SK-N-SH (cell line): Measurements from ENCODE around the gene TFR2. TPM values are rescaled to one million over a fixed set of nuclear protein-coding genes. Genes with fewer than 3 reads are reported as not detected.
A peak's percentile ranks its signal among the peaks of the same experiment; 100 is the strongest.

ENCODE experiments used
- CTCF ChIA-PET: fragments of 300-600, 350-600 bp; formaldehyde crosslinking; extraction: SDS; loops from one replicate; lab custom pipeline; 2021; lab: Yijun Ruan, JAX
- POLR2A ChIA-PET: fragments of 350-600 bp; sonication (Branson Sonifier 250); formaldehyde crosslinking; extraction: SDS; loops from one replicate; lab custom pipeline; 2020; ENCODE audit warnings: antibody characterized with exemption, inconsistent platforms; lab: Yijun Ruan, JAX
- DNase-seq: peaks from one replicate; pipeline ENCODE4 v3.0.0; 2012
- H2AFZ ChIP-seq: fragments of 200-600 bp; sonication (generic); 2 replicates; pipeline ENCODE4 v1.8.1; 2016; ENCODE audit warnings: antibody characterized with exemption, mild to moderate bottlenecking, low read depth
- H3F3A ChIP-seq: fragments of 200-600 bp; sonication (generic); replicated peaks from 2 replicates; pipeline ENCODE3; 2016; ENCODE audit warnings: antibody characterized with exemption, mild to moderate bottlenecking; ENCODE audit not compliant: insufficient read depth
- H3K27ac ChIP-seq, 2 experiments: fragments of 200-500 bp in 1 of 2; fragments of 200-600 bp in 1 of 2; sonication (Bioruptor generic) in 1 of 2; sonication (generic), shearing (Covaris generic) in 1 of 2; 2 replicates each; pipeline versions ENCODE4 v1.5.1 to v1.6.1; 2014 to 2016; ENCODE audit warnings: low read depth in 2 of 2, inconsistent platforms in 1 of 2, low read length in 1 of 2, mild to moderate bottlenecking in 1 of 2, mixed read lengths in 1 of 2
- H3K27me3 ChIP-seq: fragments of 200-600 bp; sonication (generic), shearing (Covaris generic); 2 replicates; pipeline ENCODE4 v1.6.1; 2016; ENCODE audit warnings: mixed run types; ENCODE audit not compliant: insufficient read depth
- H3K36me3 ChIP-seq, 2 experiments: fragments of 200-500 bp in 1 of 2; fragments of 200-600 bp in 1 of 2; sonication (Bioruptor generic) in 1 of 2; sonication (generic) in 1 of 2; replicated peaks in 1 of 2; 2 replicates each; pipeline versions ENCODE3 to v1.5.1; 2014 to 2016; ENCODE audit warnings: low read length in 1 of 2, mild to moderate bottlenecking in 1 of 2; ENCODE audit not compliant: insufficient read depth in 2 of 2, control insufficient read depth in 1 of 2
- H3K4me1 ChIP-seq, 2 experiments: fragments of 200-500 bp in 1 of 2; fragments of 200-600 bp in 1 of 2; sonication (Bioruptor generic) in 1 of 2; sonication (generic), shearing (Covaris generic) in 1 of 2; 2 replicates each; pipeline versions ENCODE4 v1.5.1 to v1.6.1; 2014 to 2016; ENCODE audit warnings: low read depth in 1 of 2, low read length in 1 of 2, mixed run types in 1 of 2; ENCODE audit not compliant: insufficient read depth in 2 of 2, control insufficient read depth in 1 of 2
- H3K4me2 ChIP-seq: fragments of 200-600 bp; sonication (generic), shearing (Covaris generic); 2 replicates; pipeline ENCODE4 v1.6.1; 2017; ENCODE audit warnings: mixed run types
- H3K4me3 ChIP-seq, 2 experiments: fragments of 200-500 bp in 1 of 2; fragments of 200-600 bp in 1 of 2; sonication (Bioruptor generic) in 1 of 2; sonication (generic), shearing (Covaris generic) in 1 of 2; 2 replicates each; pipeline versions ENCODE4 v1.5.1 to v1.8.1; 2014 to 2016; ENCODE audit warnings: low read depth in 2 of 2, inconsistent platforms in 1 of 2, low read length in 1 of 2, mild to moderate bottlenecking in 1 of 2, mixed read lengths in 1 of 2, moderate library complexity in 1 of 2
- H3K79me2 ChIP-seq: fragments of 200-600 bp; sonication (generic); 2 replicates; pipeline ENCODE4 v1.8.1; 2017; ENCODE audit warnings: mild to moderate bottlenecking; ENCODE audit not compliant: insufficient read depth
- H3K9ac ChIP-seq: fragments of 200-600 bp; sonication (generic); 2 replicates; pipeline ENCODE4 v1.6.1; 2017; ENCODE audit warnings: mixed run types
- H3K9me2 ChIP-seq: fragments of 200-600 bp; sonication (generic); 2 replicates; pipeline ENCODE4 v1.6.1; 2017; ENCODE audit warnings: mixed run types
- H3K9me3 ChIP-seq: fragments of 200-600 bp; sonication (generic); 2 replicates; pipeline ENCODE4 v1.6.1; 2017; ENCODE audit warnings: mixed run types, mild to moderate bottlenecking, moderate library complexity
- H4K20me1 ChIP-seq: fragments of 200-600 bp; sonication (generic); 2 replicates; pipeline ENCODE4 v1.6.1; 2017; ENCODE audit warnings: mild to moderate bottlenecking, mixed run types; ENCODE audit not compliant: insufficient read depth
- CHD2 ChIP-seq: fragments of 150-350 bp; IDR thresholded peaks from 2 replicates; pipeline ENCODE4 v1.6.1; 2018; ENCODE audit warnings: low read length; ENCODE audit not compliant: partially characterized antibody
- EZH2phosphoT487 ChIP-seq: fragments of 200-600 bp; sonication (generic); IDR thresholded peaks from 2 replicates; pipeline ENCODE4 v1.6.1; 2017; ENCODE audit warnings: low read depth, mixed run types, mild to moderate bottlenecking, antibody characterized with exemption, moderate library complexity, borderline replicate concordance
- GABPA ChIP-seq: IDR thresholded peaks from 2 replicates; pipeline ENCODE4 v1.4.0; 2012; ENCODE audit warnings: low read depth, mild to moderate bottlenecking
- JUND ChIP-seq: IDR thresholded peaks from 2 replicates; pipeline ENCODE4 v1.4.0; 2012
- MEF2A ChIP-seq: IDR thresholded peaks from 2 replicates; pipeline ENCODE4 v1.4.0; 2012; ENCODE audit warnings: low read depth, borderline replicate concordance
- NFIC ChIP-seq: IDR thresholded peaks from 2 replicates; pipeline ENCODE4 v1.4.0; 2012; ENCODE audit warnings: borderline replicate concordance
- NRF1 ChIP-seq: IDR thresholded peaks from 2 replicates; pipeline ENCODE4 v1.6.1; 2012; ENCODE audit warnings: low read depth, mild to moderate bottlenecking, low read length
- POLR2AphosphoS5 ChIP-seq: IDR thresholded peaks from 2 replicates; pipeline ENCODE4 v1.6.1; 2012; ENCODE audit warnings: low read depth, low read length
- RAD21 ChIP-seq: IDR thresholded peaks from 2 replicates; pipeline ENCODE4 v1.6.1; 2012; ENCODE audit warnings: mild to moderate bottlenecking, low read length
- RCOR1 ChIP-seq: fragments of 150-350 bp; IDR thresholded peaks from 2 replicates; pipeline ENCODE4 v1.6.1; 2017; ENCODE audit warnings: antibody characterized with exemption, low read length
- TCF12 ChIP-seq: IDR thresholded peaks from 2 replicates; pipeline ENCODE4 v1.4.0; 2012
- WGBS: methylation state at CpG from one replicate; pipeline ENCODE4 v1.1.6; 2017; ENCODE audit warnings: low lambda C conversion rate; 5-methylcytosine and 5-hydroxymethylcytosine counted together
- polyA plus RNA-seq, 3 experiments: library from polyadenylated mRNA; depleted of rRNA; stranded (reverse); fragments of >200 nt; gene quantifications; 2 replicates each; pipeline ENCODE4 v1.2.3, GENCODE V29; 2012
- TF ChIP-seq, protein P1 (sequence below): IDR thresholded peaks from 2 replicates; pipeline ENCODE4 v1.4.0; 2012; ENCODE audit warnings: low read depth
- TF ChIP-seq, protein P2 (sequence below): fragments of 200-600 bp; sonication (generic); IDR thresholded peaks from 2 replicates; pipeline ENCODE4 v1.6.1; 2017; ENCODE audit warnings: antibody characterized with exemption, mild to moderate bottlenecking, moderate library complexity
- TF ChIP-seq, protein P3 (sequence below): IDR thresholded peaks from 2 replicates; pipeline ENCODE4 v1.6.1; 2012; ENCODE audit warnings: mild to moderate bottlenecking, low read depth, low read length, moderate library complexity
- TF ChIP-seq, protein P4 (sequence below): fragments of 150-350 bp; IDR thresholded peaks from 2 replicates; pipeline ENCODE4 v1.6.1; 2016; ENCODE audit warnings: mild to moderate bottlenecking, low read depth, low read length

Gene TFR2
- polyA plus RNA-seq, 1 of the 3 experiments (the other 2 are of a cell fraction), result 0.30 TPM

DNA sequence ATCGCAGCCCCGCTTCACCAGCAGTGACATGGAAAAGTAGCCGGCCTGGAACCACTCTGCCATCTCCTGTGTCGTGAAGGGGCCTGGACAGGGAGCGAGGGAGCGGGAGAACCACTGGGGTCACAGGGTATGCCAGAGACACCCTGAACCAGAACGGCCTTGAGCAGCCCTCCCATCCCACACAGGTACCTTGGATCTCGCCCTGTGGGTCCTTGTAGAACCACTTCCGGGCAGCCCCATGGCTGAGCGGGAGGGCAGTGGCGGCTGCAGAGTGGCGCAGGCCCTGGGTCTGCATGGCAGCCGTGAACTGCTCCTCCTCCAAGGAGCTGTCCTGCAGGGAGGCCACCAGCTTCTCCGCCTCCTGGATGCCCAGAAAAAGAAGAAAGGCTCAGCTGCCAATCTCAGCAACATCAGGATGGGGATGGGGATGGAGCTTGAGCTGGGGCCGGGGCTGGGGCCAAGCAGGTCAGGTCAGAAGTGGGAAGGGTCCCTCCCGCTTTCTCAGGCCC lies 43.2 kb upstream of the TFR2 start:
- H3K36me3 ChIP-seq, result peaks cover 25 to 97% of the 10 kb centered on the region in 2 experiments
- ChIA-PET CTCF (interaction anchor here (0.7 to 10.5 kb wide), 8 partner anchors 8 to 202 kb away, joined by 3 to 227 read pairs (median 5); partner anchors contain the start of genes GIGYF1, MOSPD3 and POP7), POLR2A (no interaction called here)
- peaks cover 0 to 5% of the 10 kb centered on the region in 2 experiments; a peak in 1 of 4 replicates for H3K4me1 ChIP-seq
- no peak overlapping the region for H2AFZ ChIP-seq
- H3K4me2 ChIP-seq, result no peak overlapping the region
- no peaks in the 10 kb centered on the region for H3K27me3 ChIP-seq
- peaks cover 19% of the 10 kb centered on the region for H3K79me2 ChIP-seq
- H3K9me3 ChIP-seq, result no peaks in the 10 kb centered on the region
- H3F3A ChIP-seq, result peaks cover 30% of the 10 kb centered on the region
- 95% methylated on average over 16 of the region's 16 CpGs for WGBS
- peaks cover 34% of the 10 kb centered on the region for H4K20me1 ChIP-seq
- no peak overlapping the region for H3K9ac ChIP-seq
- TF ChIP-seq GABPA (no peak), JUND (no peak), EZH2phosphoT487 (no peak), MEF2A (no peak), TCF12 (no peak)
- TF ChIP-seq, protein P1, sequence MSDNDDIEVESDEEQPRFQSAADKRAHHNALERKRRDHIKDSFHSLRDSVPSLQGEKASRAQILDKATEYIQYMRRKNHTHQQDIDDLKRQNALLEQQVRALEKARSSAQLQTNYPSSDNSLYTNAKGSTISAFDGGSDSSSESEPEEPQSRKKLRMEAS, result no peak
- TF ChIP-seq, protein P2, sequence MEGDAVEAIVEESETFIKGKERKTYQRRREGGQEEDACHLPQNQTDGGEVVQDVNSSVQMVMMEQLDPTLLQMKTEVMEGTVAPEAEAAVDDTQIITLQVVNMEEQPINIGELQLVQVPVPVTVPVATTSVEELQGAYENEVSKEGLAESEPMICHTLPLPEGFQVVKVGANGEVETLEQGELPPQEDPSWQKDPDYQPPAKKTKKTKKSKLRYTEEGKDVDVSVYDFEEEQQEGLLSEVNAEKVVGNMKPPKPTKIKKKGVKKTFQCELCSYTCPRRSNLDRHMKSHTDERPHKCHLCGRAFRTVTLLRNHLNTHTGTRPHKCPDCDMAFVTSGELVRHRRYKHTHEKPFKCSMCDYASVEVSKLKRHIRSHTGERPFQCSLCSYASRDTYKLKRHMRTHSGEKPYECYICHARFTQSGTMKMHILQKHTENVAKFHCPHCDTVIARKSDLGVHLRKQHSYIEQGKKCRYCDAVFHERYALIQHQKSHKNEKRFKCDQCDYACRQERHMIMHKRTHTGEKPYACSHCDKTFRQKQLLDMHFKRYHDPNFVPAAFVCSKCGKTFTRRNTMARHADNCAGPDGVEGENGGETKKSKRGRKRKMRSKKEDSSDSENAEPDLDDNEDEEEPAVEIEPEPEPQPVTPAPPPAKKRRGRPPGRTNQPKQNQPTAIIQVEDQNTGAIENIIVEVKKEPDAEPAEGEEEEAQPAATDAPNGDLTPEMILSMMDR, result no peak
- no peak overlapping the region for H3K4me3 ChIP-seq
- no peak for DNase-seq
- H3K27ac ChIP-seq, result no peak overlapping the region; a peak in 1 of 4 replicates
- H3K9me2 ChIP-seq, result no peaks in the 10 kb centered on the region

DNA sequence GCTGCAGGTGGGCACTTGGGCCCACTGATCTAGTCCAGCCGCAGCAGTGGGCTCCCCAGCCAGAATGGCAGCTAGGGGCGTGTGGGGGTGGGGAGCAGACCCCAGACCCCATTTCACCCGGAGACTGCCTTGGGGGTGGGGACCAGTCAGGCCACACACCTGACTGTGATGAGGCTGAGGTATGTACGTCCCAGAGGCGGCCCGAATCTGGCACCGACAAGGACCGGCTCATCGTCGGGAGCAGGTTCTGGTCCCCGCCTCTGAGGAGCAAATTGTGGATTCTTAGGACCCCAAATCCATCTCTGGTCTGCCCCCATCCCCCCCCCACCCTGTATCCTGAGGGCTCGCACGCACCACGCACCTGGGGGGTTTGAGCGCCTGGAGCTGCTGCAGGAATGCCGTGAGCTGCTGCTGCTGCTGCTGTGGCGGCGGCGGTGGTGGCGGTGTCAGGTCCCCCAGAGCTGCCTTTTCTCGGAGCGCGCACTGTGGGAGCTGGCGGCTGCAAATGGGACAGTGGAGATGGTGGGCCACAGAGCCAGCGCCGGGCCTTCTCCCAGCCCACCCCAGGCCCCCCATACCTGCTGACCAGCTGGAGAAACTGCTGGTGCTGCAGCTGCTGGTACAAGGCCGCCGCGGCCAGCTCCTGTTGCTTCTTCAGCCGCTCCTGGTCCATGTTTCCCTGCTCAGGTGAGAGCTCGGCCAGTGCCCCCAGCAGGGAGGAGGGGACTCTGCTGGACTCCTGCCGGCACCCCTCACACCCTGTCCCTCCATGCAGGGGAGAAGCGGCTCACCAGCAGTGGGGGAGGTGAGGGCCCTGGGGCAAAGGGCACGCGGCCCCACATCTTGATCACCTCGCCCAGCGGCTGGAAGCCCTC lies 42.5 kb upstream of the TFR2 start:
- peaks cover 34% of the 10 kb centered on the region for H4K20me1 ChIP-seq
- H3K79me2 ChIP-seq, result peaks cover 12% of the 10 kb centered on the region
- no peaks in the 10 kb centered on the region for H3K9me2 ChIP-seq
- WGBS, result 96% methylated on average over 29 of the region's 37 CpGs
- peak; percentile 44 for DNase-seq
- ChIA-PET CTCF (interaction anchor here (0.9 to 10.5 kb wide), 9 partner anchors 9 to 169 kb away, joined by 3 to 227 read pairs (median 5); partner anchors contain the start of genes GIGYF1, MOSPD3, POP7 and SLC12A9), POLR2A (interaction anchor here (0.7 to 1.8 kb wide), 4 partner anchors 9 to 105 kb away, joined by 3 to 9 read pairs (median 4); no protein-coding TSS in a partner anchor)
- H3K27me3 ChIP-seq, result no peaks in the 10 kb centered on the region
- TF ChIP-seq NFIC (no peak), NRF1 (no peak), CHD2 (no peak), EZH2phosphoT487 (no peak), TCF12 (no peak), RCOR1 (no peak), POLR2AphosphoS5 (no peak), RAD21 (no peak)
- TF ChIP-seq, protein P3, sequence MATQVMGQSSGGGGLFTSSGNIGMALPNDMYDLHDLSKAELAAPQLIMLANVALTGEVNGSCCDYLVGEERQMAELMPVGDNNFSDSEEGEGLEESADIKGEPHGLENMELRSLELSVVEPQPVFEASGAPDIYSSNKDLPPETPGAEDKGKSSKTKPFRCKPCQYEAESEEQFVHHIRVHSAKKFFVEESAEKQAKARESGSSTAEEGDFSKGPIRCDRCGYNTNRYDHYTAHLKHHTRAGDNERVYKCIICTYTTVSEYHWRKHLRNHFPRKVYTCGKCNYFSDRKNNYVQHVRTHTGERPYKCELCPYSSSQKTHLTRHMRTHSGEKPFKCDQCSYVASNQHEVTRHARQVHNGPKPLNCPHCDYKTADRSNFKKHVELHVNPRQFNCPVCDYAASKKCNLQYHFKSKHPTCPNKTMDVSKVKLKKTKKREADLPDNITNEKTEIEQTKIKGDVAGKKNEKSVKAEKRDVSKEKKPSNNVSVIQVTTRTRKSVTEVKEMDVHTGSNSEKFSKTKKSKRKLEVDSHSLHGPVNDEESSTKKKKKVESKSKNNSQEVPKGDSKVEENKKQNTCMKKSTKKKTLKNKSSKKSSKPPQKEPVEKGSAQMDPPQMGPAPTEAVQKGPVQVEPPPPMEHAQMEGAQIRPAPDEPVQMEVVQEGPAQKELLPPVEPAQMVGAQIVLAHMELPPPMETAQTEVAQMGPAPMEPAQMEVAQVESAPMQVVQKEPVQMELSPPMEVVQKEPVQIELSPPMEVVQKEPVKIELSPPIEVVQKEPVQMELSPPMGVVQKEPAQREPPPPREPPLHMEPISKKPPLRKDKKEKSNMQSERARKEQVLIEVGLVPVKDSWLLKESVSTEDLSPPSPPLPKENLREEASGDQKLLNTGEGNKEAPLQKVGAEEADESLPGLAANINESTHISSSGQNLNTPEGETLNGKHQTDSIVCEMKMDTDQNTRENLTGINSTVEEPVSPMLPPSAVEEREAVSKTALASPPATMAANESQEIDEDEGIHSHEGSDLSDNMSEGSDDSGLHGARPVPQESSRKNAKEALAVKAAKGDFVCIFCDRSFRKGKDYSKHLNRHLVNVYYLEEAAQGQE, result no peak
- TF ChIP-seq, protein P1, result no peak
- TF ChIP-seq, protein P4, sequence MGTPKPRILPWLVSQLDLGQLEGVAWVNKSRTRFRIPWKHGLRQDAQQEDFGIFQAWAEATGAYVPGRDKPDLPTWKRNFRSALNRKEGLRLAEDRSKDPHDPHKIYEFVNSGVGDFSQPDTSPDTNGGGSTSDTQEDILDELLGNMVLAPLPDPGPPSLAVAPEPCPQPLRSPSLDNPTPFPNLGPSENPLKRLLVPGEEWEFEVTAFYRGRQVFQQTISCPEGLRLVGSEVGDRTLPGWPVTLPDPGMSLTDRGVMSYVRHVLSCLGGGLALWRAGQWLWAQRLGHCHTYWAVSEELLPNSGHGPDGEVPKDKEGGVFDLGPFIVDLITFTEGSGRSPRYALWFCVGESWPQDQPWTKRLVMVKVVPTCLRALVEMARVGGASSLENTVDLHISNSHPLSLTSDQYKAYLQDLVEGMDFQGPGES, result no peak
- H3K9me3 ChIP-seq, result no peaks in the 10 kb centered on the region
- H3K27ac ChIP-seq, result no peak overlapping the region
- no peak overlapping the region for H3K9ac ChIP-seq
- H3K36me3 ChIP-seq, result peaks cover 30 to 99% of the 10 kb centered on the region in 2 experiments
- no peak overlapping the region for H3K4me2 ChIP-seq
- H3K4me1 ChIP-seq, result peaks cover 0 to 12% of the 10 kb centered on the region in 2 experiments; a peak in 1 of 4 replicates
- H3F3A ChIP-seq, result peaks cover 37% of the 10 kb centered on the region
- no peak overlapping the region for H2AFZ ChIP-seq
- H3K4me3 ChIP-seq, result no peak overlapping the region
